HEK293 (cell line): ENCODE results near the gene HIPK1.
A peak's percentile ranks its signal among the peaks of the same experiment; 100 is the strongest.

Experiments used
- CTCF ChIA-PET: fragments of 350-600 bp; formaldehyde crosslinking; extraction: SDS; loops from one replicate; lab custom pipeline; 2021; ENCODE audit warnings: antibody characterized with exemption; lab: Yijun Ruan, JAX
- POLR2A ChIA-PET: fragments of 300-600 bp; formaldehyde crosslinking; extraction: SDS; loops from one replicate; lab custom pipeline; 2020; ENCODE audit warnings: antibody characterized with exemption, inconsistent platforms; lab: Yijun Ruan, JAX
- H3K27ac ChIP-seq: fragments of 200-500 bp; sonication (Bioruptor generic); 2 replicates; pipeline ENCODE4 v1.5.1; 2014; ENCODE audit warnings: low read depth, low read length, control low read depth, inconsistent platforms; ENCODE audit errors: extremely low read depth
- H3K36me3 ChIP-seq, 2 experiments: fragments of 200-500 bp in 1 of 2; sonication (Bioruptor generic) in 1 of 2; 1 replicate in 1 of 2; 2 replicates in 1 of 2; pipeline ENCODE4 v1.5.1; 2014 to 2017; ENCODE audit warnings: inconsistent platforms in 2 of 2, low read length in 2 of 2; ENCODE audit not compliant: control insufficient read depth in 2 of 2, insufficient read depth in 1 of 2
- H3K4me1 ChIP-seq: fragments of 200-500 bp; sonication (Bioruptor generic); 2 replicates; pipeline ENCODE4 v1.5.1; 2014; ENCODE audit warnings: mild to moderate bottlenecking, low read length, inconsistent platforms; ENCODE audit not compliant: control insufficient read depth, insufficient read depth
- H3K4me3 ChIP-seq: 2 replicates; pipeline ENCODE4 v1.5.1; 2011; ENCODE audit warnings: low read depth, mild to moderate bottlenecking, control low read depth, low read length, moderate library complexity
- H3K9me3 ChIP-seq: fragments of 200-500 bp; sonication (Bioruptor generic); 2 replicates; pipeline ENCODE4 v1.5.1; 2014; ENCODE audit warnings: low read depth, low read length, inconsistent platforms; ENCODE audit not compliant: control insufficient read depth, insufficient read depth
- SP2 ChIP-seq: fragments of 450-650 bp; formaldehyde crosslinking; IDR thresholded peaks from 2 replicates; pipeline ENCODE4 v1.5.1; 2016; ENCODE audit warnings: missing biosample characterization, missing genetic modification characterization
- ZBTB1 ChIP-seq: fragments of 450-650 bp; formaldehyde crosslinking; IDR thresholded peaks from 2 replicates; pipeline ENCODE4 v1.5.1; 2016; ENCODE audit warnings: missing biosample characterization, missing genetic modification characterization
- ZNF132 ChIP-seq: fragments of 450-650 bp; formaldehyde crosslinking; IDR thresholded peaks from 2 replicates; pipeline ENCODE4 v1.5.1; 2017; ENCODE audit warnings: missing biosample characterization, missing genetic modification characterization, borderline replicate concordance
- ZNF138 ChIP-seq: fragments of 450-650 bp; formaldehyde crosslinking; IDR thresholded peaks from 2 replicates; pipeline ENCODE4 v1.5.1; 2016; ENCODE audit warnings: missing biosample characterization, missing genetic modification characterization, borderline replicate concordance
- ZNF302 ChIP-seq: fragments of 450-650 bp; formaldehyde crosslinking; IDR thresholded peaks from 2 replicates; pipeline ENCODE4 v1.5.1; 2016; ENCODE audit warnings: missing biosample characterization, missing genetic modification characterization, low read depth
- ZNF521 ChIP-seq: fragments of 450-650 bp; formaldehyde crosslinking; IDR thresholded peaks from 2 replicates; pipeline ENCODE4 v1.5.1; 2017; ENCODE audit warnings: missing biosample characterization, mild to moderate bottlenecking, missing genetic modification characterization
- ZNF624 ChIP-seq: fragments of 450-650 bp; formaldehyde crosslinking; IDR thresholded peaks from 2 replicates; pipeline ENCODE4 v1.5.1; 2017; ENCODE audit warnings: missing biosample characterization, missing genetic modification characterization
- ZNF658 ChIP-seq: fragments of 450-650 bp; formaldehyde crosslinking; IDR thresholded peaks from 2 replicates; pipeline ENCODE4; 2016; ENCODE audit warnings: missing biosample characterization, missing genetic modification characterization
- ZNF707 ChIP-seq: fragments of 450-650 bp; formaldehyde crosslinking; IDR thresholded peaks from 2 replicates; pipeline ENCODE4 v1.5.1; 2016; ENCODE audit warnings: missing biosample characterization, missing genetic modification characterization
- ZNF777 ChIP-seq: fragments of 450-650 bp; formaldehyde crosslinking; IDR thresholded peaks from 2 replicates; pipeline ENCODE4 v1.5.1; 2017; ENCODE audit warnings: missing biosample characterization, missing genetic modification characterization, borderline replicate concordance
- TF ChIP-seq, protein P1 (sequence below): fragments of 450-650 bp; formaldehyde crosslinking; IDR thresholded peaks from 2 replicates; pipeline ENCODE4 v1.5.1; 2016; ENCODE audit warnings: missing biosample characterization, missing genetic modification characterization
- TF ChIP-seq, protein P2 (sequence below): fragments of 450-650 bp; formaldehyde crosslinking; IDR thresholded peaks from 2 replicates; pipeline ENCODE4 v1.5.1; 2017; ENCODE audit warnings: missing biosample characterization, mild to moderate bottlenecking, missing genetic modification characterization, moderate library complexity
- TF ChIP-seq, protein P3 (sequence below): fragments of 450-650 bp; formaldehyde crosslinking; IDR thresholded peaks from 2 replicates; pipeline ENCODE4 v1.5.1; 2017; ENCODE audit warnings: missing biosample characterization, missing genetic modification characterization
- TF ChIP-seq, protein P4 (sequence below): fragments of 450-650 bp; formaldehyde crosslinking; IDR thresholded peaks from 2 replicates; pipeline ENCODE4 v1.5.1; 2016; ENCODE audit warnings: missing biosample characterization, missing genetic modification characterization
- TF ChIP-seq, protein P5 (sequence below): fragments of 450-650 bp; formaldehyde crosslinking; IDR thresholded peaks from 2 replicates; pipeline ENCODE4 v1.5.1; 2016; ENCODE audit warnings: missing biosample characterization, missing genetic modification characterization
- TF ChIP-seq, protein P6 (sequence below): fragments of 450-650 bp; formaldehyde crosslinking; IDR thresholded peaks from 2 replicates; pipeline ENCODE4 v1.5.1; 2016; ENCODE audit warnings: missing biosample characterization, missing genetic modification characterization
- TF ChIP-seq, protein P7 (sequence below): fragments of 450-650 bp; formaldehyde crosslinking; IDR thresholded peaks from 2 replicates; pipeline ENCODE4 v1.5.1; 2016; ENCODE audit warnings: missing biosample characterization, missing genetic modification characterization

The HIPK1 gene

DNA sequence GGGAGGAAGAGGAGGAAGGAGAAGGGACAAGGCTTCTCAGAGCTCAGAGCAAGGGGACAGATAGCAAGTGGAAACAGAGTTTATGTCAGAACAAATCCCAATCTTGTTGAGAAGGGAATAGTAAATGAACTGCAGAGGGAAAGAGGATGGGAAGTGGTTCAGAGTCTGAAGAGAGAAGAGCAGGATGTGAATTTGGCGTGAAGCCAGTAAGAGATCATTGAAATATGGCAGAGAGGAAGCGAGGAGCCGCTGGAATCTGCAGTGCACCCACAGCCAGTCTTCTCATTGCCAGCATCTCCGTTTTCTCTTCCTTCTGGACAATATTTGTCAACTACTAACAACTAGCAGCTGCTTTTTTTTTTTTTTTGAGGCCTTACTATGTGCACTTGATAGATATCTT is 69.2 kb downstream of the HIPK1 start:
- CTCF ChIA-PET: no interaction called here
- Histone ChIP-seq H3K4me3 (no peak overlapping the region), H3K27ac (no peak overlapping the region), H3K9me3 (no peaks in the 10 kb centered on the region), H3K4me1 (no peaks in the 10 kb centered on the region)
- POLR2A ChIA-PET: no interaction called here
- TF ChIP-seq ZNF624 (tag by site-specific recombination) (no peak), ZNF658 (tag by site-specific recombination) (no peak), ZNF302 (tag by site-specific recombination) (no peak), ZNF707 (tag by site-specific recombination) (no peak), ZNF521 (no peak), ZBTB1 (tag by site-specific recombination) (no peak), SP2 (tag by site-specific recombination) (no peak), ZNF132 (no peak), ZNF138 (no peak)
- TF ChIP-seq, protein P1, sequence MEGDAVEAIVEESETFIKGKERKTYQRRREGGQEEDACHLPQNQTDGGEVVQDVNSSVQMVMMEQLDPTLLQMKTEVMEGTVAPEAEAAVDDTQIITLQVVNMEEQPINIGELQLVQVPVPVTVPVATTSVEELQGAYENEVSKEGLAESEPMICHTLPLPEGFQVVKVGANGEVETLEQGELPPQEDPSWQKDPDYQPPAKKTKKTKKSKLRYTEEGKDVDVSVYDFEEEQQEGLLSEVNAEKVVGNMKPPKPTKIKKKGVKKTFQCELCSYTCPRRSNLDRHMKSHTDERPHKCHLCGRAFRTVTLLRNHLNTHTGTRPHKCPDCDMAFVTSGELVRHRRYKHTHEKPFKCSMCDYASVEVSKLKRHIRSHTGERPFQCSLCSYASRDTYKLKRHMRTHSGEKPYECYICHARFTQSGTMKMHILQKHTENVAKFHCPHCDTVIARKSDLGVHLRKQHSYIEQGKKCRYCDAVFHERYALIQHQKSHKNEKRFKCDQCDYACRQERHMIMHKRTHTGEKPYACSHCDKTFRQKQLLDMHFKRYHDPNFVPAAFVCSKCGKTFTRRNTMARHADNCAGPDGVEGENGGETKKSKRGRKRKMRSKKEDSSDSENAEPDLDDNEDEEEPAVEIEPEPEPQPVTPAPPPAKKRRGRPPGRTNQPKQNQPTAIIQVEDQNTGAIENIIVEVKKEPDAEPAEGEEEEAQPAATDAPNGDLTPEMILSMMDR (tag by site-specific recombination): no peak
- TF ChIP-seq, protein P2, sequence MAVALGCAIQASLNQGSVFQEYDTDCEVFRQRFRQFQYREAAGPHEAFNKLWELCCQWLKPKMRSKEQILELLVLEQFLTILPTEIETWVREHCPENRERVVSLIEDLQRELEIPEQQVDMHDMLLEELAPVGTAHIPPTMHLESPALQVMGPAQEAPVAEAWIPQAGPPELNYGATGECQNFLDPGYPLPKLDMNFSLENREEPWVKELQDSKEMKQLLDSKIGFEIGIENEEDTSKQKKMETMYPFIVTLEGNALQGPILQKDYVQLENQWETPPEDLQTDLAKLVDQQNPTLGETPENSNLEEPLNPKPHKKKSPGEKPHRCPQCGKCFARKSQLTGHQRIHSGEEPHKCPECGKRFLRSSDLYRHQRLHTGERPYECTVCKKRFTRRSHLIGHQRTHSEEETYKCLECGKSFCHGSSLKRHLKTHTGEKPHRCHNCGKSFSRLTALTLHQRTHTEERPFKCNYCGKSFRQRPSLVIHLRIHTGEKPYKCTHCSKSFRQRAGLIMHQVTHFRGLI (tag by site-specific recombination): no peak
- TF ChIP-seq, protein P3, sequence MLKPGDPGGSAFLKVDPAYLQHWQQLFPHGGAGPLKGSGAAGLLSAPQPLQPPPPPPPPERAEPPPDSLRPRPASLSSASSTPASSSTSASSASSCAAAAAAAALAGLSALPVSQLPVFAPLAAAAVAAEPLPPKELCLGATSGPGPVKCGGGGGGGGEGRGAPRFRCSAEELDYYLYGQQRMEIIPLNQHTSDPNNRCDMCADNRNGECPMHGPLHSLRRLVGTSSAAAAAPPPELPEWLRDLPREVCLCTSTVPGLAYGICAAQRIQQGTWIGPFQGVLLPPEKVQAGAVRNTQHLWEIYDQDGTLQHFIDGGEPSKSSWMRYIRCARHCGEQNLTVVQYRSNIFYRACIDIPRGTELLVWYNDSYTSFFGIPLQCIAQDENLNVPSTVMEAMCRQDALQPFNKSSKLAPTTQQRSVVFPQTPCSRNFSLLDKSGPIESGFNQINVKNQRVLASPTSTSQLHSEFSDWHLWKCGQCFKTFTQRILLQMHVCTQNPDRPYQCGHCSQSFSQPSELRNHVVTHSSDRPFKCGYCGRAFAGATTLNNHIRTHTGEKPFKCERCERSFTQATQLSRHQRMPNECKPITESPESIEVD: no peak
- TF ChIP-seq, protein P4, sequence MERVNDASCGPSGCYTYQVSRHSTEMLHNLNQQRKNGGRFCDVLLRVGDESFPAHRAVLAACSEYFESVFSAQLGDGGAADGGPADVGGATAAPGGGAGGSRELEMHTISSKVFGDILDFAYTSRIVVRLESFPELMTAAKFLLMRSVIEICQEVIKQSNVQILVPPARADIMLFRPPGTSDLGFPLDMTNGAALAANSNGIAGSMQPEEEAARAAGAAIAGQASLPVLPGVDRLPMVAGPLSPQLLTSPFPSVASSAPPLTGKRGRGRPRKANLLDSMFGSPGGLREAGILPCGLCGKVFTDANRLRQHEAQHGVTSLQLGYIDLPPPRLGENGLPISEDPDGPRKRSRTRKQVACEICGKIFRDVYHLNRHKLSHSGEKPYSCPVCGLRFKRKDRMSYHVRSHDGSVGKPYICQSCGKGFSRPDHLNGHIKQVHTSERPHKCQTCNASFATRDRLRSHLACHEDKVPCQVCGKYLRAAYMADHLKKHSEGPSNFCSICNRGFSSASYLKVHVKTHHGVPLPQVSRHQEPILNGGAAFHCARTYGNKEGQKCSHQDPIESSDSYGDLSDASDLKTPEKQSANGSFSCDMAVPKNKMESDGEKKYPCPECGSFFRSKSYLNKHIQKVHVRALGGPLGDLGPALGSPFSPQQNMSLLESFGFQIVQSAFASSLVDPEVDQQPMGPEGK: no peak
- TF ChIP-seq, all 188 proteins: peak for 0
- no peaks in the 10 kb centered on the region for H3K36me3 ChIP-seq

DNA sequence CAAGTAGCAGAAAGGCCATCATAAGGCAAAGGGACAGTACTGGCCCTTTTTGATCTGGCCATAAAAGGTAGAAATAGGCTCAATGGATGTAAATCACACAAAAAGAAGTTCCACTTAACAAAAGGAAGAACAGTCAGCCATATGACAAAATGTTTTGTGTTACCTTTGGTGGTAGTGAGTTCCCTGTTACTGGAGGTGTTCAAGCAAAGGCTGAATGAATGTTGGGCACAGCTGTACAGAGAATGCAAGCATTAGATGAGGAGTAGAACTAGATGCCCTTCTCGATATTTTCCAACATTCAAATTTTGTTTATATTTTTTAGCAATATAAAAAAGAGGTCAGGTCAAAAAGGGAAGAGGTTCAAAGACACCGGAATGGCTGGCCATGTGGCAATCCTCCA is 70.1 kb downstream of the HIPK1 start:
- CTCF ChIA-PET: interaction anchor here (1.4 kb wide), 1 partner anchor 20 kb away, joined by 5 read pairs; the partner anchor contains the start of gene OLFML3

DNA sequence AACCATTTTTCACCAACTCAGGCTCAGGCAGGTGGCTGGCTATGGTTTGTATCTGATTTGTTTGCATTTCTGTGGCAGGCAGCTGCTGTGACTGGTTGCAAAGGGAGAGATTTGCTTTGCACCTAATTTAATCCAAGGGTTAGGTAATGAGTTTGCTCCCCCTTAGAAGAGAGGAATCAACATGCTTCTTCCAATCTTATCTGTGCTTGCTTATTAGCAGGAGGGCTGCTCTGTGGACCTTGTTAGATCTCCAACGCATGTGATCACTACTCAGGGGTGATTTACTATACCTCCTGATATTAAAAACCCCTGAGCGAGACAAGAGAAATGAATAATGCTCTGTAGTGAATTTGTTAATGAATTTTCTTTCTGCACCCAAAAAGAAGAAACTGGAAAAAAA is 70.7 kb downstream of the HIPK1 start:
- no peaks in the 10 kb centered on the region for H3K4me1 ChIP-seq
- no peak overlapping the region for H3K27ac ChIP-seq
- H3K36me3 ChIP-seq: no peaks in the 10 kb centered on the region
- H3K4me3 ChIP-seq: no peak overlapping the region
- H3K9me3 ChIP-seq: no peaks in the 10 kb centered on the region
- CTCF ChIA-PET: interaction anchor here (1.4 kb wide), 1 partner anchor 21 kb away, joined by 5 read pairs; the partner anchor contains the start of gene OLFML3
- POLR2A ChIA-PET: no interaction called here
- TF ChIP-seq, protein P5, sequence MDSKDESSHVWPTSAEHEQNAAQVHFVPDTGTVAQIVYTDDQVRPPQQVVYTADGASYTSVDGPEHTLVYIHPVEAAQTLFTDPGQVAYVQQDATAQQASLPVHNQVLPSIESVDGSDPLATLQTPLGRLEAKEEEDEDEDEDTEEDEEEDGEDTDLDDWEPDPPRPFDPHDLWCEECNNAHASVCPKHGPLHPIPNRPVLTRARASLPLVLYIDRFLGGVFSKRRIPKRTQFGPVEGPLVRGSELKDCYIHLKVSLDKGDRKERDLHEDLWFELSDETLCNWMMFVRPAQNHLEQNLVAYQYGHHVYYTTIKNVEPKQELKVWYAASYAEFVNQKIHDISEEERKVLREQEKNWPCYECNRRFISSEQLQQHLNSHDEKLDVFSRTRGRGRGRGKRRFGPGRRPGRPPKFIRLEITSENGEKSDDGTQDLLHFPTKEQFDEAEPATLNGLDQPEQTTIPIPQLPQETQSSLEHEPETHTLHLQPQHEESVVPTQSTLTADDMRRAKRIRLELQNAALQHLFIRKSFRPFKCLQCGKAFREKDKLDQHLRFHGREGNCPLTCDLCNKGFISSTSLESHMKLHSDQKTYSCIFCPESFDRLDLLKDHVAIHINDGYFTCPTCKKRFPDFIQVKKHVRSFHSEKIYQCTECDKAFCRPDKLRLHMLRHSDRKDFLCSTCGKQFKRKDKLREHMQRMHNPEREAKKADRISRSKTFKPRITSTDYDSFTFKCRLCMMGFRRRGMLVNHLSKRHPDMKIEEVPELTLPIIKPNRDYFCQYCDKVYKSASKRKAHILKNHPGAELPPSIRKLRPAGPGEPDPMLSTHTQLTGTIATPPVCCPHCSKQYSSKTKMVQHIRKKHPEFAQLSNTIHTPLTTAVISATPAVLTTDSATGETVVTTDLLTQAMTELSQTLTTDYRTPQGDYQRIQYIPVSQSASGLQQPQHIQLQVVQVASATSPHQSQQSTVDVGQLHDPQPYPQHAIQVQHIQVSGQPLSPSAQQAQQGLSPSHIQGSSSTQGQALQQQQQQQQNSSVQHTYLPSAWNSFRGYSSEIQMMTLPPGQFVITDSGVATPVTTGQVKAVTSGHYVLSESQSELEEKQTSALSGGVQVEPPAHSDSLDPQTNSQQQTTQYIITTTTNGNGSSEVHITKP (tag by site-specific recombination): no peak
- TF ChIP-seq ZNF777: no peak
- TF ChIP-seq, protein P6, sequence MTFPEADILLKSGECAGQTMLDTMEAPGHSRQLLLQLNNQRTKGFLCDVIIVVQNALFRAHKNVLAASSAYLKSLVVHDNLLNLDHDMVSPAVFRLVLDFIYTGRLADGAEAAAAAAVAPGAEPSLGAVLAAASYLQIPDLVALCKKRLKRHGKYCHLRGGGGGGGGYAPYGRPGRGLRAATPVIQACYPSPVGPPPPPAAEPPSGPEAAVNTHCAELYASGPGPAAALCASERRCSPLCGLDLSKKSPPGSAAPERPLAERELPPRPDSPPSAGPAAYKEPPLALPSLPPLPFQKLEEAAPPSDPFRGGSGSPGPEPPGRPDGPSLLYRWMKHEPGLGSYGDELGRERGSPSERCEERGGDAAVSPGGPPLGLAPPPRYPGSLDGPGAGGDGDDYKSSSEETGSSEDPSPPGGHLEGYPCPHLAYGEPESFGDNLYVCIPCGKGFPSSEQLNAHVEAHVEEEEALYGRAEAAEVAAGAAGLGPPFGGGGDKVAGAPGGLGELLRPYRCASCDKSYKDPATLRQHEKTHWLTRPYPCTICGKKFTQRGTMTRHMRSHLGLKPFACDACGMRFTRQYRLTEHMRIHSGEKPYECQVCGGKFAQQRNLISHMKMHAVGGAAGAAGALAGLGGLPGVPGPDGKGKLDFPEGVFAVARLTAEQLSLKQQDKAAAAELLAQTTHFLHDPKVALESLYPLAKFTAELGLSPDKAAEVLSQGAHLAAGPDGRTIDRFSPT (tag by site-specific recombination): no peak

More for the DNA sequence above, 70.1 kb downstream of the HIPK1 start:
- H3K4me1 ChIP-seq: no peaks in the 10 kb centered on the region
- no peaks in the 10 kb centered on the region for H3K36me3 ChIP-seq
- H3K4me3 ChIP-seq: no peak overlapping the region
- POLR2A ChIA-PET: no interaction called here
- H3K9me3 ChIP-seq: no peaks in the 10 kb centered on the region
- H3K27ac ChIP-seq: no peak overlapping the region
- TF ChIP-seq, protein P7, sequence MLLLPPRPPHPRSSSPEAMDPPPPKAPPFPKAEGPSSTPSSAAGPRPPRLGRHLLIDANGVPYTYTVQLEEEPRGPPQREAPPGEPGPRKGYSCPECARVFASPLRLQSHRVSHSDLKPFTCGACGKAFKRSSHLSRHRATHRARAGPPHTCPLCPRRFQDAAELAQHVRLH (tag by site-specific recombination): peak; percentile 78
- no peak for TF ChIP-seq ZNF132
